Thyroid gland (tissue), 4 donors: ENCODE data around the gene FOXP1.

Experiments
- CTCF ChIP-seq, 6 experiments: fragments of 200-600 bp in 3 of 6; fragments of 450-650 bp in 3 of 6; sonication (generic) in 3 of 6; IDR thresholded peaks; one replicate each; pipeline ENCODE4 v1.5.1; 2016 to 2019; ENCODE audit warnings: antibody characterized with exemption in 6 of 6, mild to moderate bottlenecking in 2 of 6, inconsistent platforms in 1 of 6, moderate library complexity in 1 of 6
- POLR2A ChIP-seq, 2 donors: fragments of 450-650 bp; IDR thresholded peaks; one replicate each; pipeline ENCODE4 v1.6.1; 2017; ENCODE audit warnings: antibody characterized with exemption in 2 of 2, mild to moderate bottlenecking in 2 of 2, moderate library complexity in 1 of 2

- TF ChIP-seq CTCF (IDR thresholded peaks at IDR 0.05) (no peak), POLR2A (IDR thresholded peaks at IDR 0.05) (no peak)
Observed at GRCh38 chr3:71057526-71057894, 526.0 kb downstream of the FOXP1 start.
